HPDE6-E6E7 (cell line): Measurements from ENCODE around the gene PHF21A.

Source experiments
- DNase-seq: peaks from one replicate; pipeline ENCODE4 v3.0.0; 2011; ENCODE audit warnings: missing footprints; ENCODE audit errors: extremely low spot score

Gene PHF21A

GRCh38 chr11:46121301-46121723, at the start of gene PHF21A:
Gene PHF21A, minus strand, starts transcription at chr11:46121454. Its CDS starts 37,235 bp downstream, at chr11:46084219.
- peak; percentile 84 for DNase-seq

GRCh38 chr11:46170797-46171196, 49.5 kb upstream of the PHF21A start:
- DNase-seq, result no peak

- DNase-seq, result no peak
Observed at GRCh38 chr11:46162700-46163099, 41.4 kb upstream of the PHF21A start.

GRCh38 chr11:46161201-46161600, 39.9 kb upstream of the PHF21A start:
- DNase-seq, result no peak

GRCh38 chr11:46160100-46160499, 38.8 kb upstream of the PHF21A start:
- peak; percentile 21 for DNase-seq

- DNase-seq, result peak; percentile 73
Observed at GRCh38 chr11:46159680-46160079, 38.4 kb upstream of the PHF21A start.

GRCh38 chr11:46149826-46150225, 28.6 kb upstream of the PHF21A start:
- DNase-seq, result no peak

- DNase-seq, result no peak
Observed at GRCh38 chr11:46149342-46149741, 28.1 kb upstream of the PHF21A start.

- no peak for DNase-seq
Observed at GRCh38 chr11:46144741-46145140, 23.5 kb upstream of the PHF21A start.

- no peak for DNase-seq
Observed at GRCh38 chr11:46143049-46143806, 22.0 kb upstream of the PHF21A start.

- DNase-seq, result no peak
Observed at GRCh38 chr11:46142561-46142960, 21.3 kb upstream of the PHF21A start.

- DNase-seq, result no peak
Observed at GRCh38 chr11:46141597-46141996, 20.3 kb upstream of the PHF21A start.

GRCh38 chr11:46134540-46134939, 13.3 kb upstream of the PHF21A start:
- DNase-seq, result no peak

GRCh38 chr11:46134061-46134460, 12.8 kb upstream of the PHF21A start:
- DNase-seq, result no peak

- no peak for DNase-seq
Observed at GRCh38 chr11:46133119-46133518, 11.9 kb upstream of the PHF21A start.

- no peak for DNase-seq
Observed at GRCh38 chr11:46130286-46130940, 9.2 kb upstream of the PHF21A start.

GRCh38 chr11:46129133-46129532, 7.9 kb upstream of the PHF21A start:
- DNase-seq, result no peak

GRCh38 chr11:46127150-46127638, 5.9 kb upstream of the PHF21A start:
- DNase-seq, result peak; percentile 60

GRCh38 chr11:46125284-46125683, 4.0 kb upstream of the PHF21A start:
- DNase-seq, result no peak

GRCh38 chr11:46122945-46123715, 1.9 kb upstream of the PHF21A start:
- no peak for DNase-seq

GRCh38 chr11:46121724-46122477, 647 bp upstream of the PHF21A start:
- peak; percentile 51 for DNase-seq
